ENCODE measurements around the gene ADAM8.

DNA sequence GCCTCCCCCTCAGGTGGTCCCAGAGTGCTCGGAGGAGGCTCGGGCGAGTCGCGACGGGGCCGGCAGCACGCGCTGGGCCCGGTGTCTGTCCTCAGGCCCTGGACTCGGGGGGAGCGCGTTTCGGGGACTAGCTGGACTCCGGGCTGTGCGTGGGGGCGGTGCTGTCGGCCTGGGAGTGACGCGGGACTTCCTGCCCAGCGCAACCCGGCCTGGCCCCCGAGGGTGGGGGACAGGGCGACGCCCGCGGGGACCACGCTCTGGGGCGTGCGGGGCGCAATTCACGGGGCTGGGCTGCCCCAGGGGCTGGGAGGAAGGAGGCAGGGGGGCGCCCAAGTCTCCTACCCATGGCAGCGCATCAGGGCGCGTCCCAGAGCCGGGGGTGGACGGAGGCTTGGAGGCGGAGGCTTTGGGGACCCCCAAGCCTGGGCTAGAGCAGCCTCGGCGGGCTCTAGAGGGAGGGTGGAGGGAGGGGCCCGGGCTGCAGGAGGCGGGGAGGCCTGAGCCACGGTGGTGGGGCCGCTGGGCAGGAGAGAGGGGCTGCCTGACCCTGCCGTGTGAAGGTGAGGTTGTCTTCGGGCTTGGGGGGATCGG is 41.3 kb downstream of the ADAM8 start:
- TF ChIP-seq, protein P1, sequence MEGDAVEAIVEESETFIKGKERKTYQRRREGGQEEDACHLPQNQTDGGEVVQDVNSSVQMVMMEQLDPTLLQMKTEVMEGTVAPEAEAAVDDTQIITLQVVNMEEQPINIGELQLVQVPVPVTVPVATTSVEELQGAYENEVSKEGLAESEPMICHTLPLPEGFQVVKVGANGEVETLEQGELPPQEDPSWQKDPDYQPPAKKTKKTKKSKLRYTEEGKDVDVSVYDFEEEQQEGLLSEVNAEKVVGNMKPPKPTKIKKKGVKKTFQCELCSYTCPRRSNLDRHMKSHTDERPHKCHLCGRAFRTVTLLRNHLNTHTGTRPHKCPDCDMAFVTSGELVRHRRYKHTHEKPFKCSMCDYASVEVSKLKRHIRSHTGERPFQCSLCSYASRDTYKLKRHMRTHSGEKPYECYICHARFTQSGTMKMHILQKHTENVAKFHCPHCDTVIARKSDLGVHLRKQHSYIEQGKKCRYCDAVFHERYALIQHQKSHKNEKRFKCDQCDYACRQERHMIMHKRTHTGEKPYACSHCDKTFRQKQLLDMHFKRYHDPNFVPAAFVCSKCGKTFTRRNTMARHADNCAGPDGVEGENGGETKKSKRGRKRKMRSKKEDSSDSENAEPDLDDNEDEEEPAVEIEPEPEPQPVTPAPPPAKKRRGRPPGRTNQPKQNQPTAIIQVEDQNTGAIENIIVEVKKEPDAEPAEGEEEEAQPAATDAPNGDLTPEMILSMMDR (conservative IDR thresholded peaks at IDR 0.05; ENCODE audit: low read depth, low read length), result no peak
- no peak for TF ChIP-seq CHD1 (IDR thresholded peaks at IDR 0.05; ENCODE audit: low read depth, low read length)
